ENCODE data around the gene GBGT1.

The GBGT1 gene

DNA sequence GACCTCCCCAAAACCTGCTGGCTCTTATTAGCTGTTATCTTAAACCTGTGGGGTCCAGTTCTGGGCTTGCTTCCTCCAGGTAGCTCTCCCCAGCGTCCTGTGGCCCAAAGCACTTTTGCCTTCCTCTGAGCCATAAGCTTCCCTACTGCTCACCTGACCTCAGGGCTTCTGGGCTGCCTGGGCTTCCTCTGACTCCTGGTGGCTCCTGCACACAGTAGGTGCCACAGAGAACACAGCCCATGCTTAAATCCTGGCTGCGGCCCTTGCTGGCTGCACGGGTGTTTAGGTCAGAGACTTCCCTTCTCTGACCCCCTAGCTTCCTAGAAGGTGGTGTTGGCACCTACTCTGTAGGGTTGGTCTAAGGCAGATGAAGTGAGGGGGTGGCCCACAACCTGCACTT lies 45.1 kb downstream of the GBGT1 start:
- Histone ChIP-seq H3K27me3 (ENCODE audit: insufficient read depth, low read depth, severe bottlenecking) (no peaks in the 10 kb centered on the region), H3K36me3 (peaks cover 3% of the 10 kb centered on the region; the same call in 1 of the 2 replicates)

GRCh38 chr9:133118179-133118520 lies 45.6 kb downstream of the GBGT1 start:
- no peak for DNase-seq
- Histone ChIP-seq H3K27me3 (ENCODE audit: insufficient read depth, low read depth, severe bottlenecking) (no peaks in the 10 kb centered on the region), H3K4me3 (ENCODE audit: low read depth, low read length) (no peak overlapping the region), H3K36me3 (peaks cover 3% of the 10 kb centered on the region; the same call in 1 of the 2 replicates), H3K9me3 (ENCODE audit: severe bottlenecking) (no peaks in the 10 kb centered on the region), H3K27ac (no peak overlapping the region)
- TF ChIP-seq CTCF (IDR thresholded peaks at IDR 0.05; ENCODE audit: low read depth, low read length) = no peak

More for the DNA sequence above, 45.1 kb downstream of the GBGT1 start:
- Histone ChIP-seq H3K9me3 (ENCODE audit: severe bottlenecking) (no peaks in the 10 kb centered on the region), H3K27ac (no peak overlapping the region), H3K4me3 (ENCODE audit: low read depth, low read length) (no peak overlapping the region)
- no peak for DNase-seq
- no peak for TF ChIP-seq CTCF (IDR thresholded peaks at IDR 0.05; ENCODE audit: low read depth, low read length)

GRCh38 chr9:133117271-133118178 lies 46.2 kb downstream of the GBGT1 start:
- Histone ChIP-seq H3K27me3 (ENCODE audit: insufficient read depth, low read depth, severe bottlenecking) (no peaks in the 10 kb centered on the region), H3K9me3 (ENCODE audit: severe bottlenecking) (no peaks in the 10 kb centered on the region), H3K36me3 (peaks cover 3% of the 10 kb centered on the region; the same call in 1 of the 2 replicates), H3K27ac (no peak overlapping the region), H3K4me3 (ENCODE audit: low read depth, low read length) (no peak overlapping the region)
- no peak for TF ChIP-seq CTCF (IDR thresholded peaks at IDR 0.05; ENCODE audit: low read depth, low read length)
- DNase-seq = no peak

DNA sequence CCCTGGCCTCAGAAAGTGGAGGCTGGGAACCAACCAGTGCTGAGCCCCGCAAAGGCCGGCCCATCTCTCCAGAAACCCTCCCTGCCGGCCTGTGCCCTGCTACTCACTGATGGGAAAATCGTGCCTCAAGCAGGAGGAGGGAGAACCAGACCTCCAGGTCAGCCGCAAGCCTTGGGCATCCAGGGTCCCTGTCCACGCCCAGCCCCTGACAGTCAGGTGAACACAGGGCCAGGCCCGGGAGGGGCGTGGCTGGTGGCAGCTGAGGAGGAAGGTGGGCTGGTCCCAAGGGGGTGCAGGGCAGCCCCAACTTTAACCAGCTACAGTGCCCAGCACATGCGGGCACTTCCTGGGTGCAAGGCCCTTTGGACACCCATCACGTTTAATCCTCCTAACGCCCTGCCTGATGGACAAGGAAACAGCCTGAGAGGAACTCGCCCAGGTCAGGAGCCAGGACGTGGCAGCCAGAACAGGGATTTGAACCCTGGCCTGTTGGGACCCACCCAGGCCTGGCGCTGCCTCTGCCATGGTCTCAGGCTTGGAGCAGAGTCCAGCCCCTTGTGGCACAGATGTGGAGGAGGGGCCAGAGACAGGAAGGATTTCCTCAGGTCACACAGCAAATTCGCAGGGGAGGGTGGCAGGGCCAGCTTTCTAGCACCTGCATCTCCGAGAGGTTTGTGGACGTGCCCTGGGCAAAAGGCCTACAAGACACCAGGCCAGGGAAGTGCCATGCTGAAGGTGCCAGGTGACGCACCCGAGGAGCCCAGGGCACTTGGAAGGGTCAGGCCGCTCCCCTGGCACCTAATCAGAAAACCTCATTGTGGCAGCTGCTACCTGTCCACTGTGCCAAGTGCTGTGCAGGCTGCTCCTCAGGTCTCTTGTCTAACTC lies 47.1 kb downstream of the GBGT1 start:
- H3K36me3 ChIP-seq = peaks cover 6% of the 10 kb centered on the region

More for the DNA sequence above, 47.1 kb downstream of the GBGT1 start:
- Histone ChIP-seq H3K27me3 (ENCODE audit: insufficient read depth, low read depth, severe bottlenecking) (no peaks in the 10 kb centered on the region), H3K27ac (no peak overlapping the region), H3K4me3 (ENCODE audit: low read depth, low read length) (no peak overlapping the region), H3K9me3 (ENCODE audit: severe bottlenecking) (no peaks in the 10 kb centered on the region)
- TF ChIP-seq CTCF (IDR thresholded peaks at IDR 0.05; ENCODE audit: low read depth, low read length) = no peak
- DNase-seq = peak; percentile 9

Measured in WERI-Rb-1 (cell line).